Fibroblast of pulmonary artery (primary cell): ENCODE data around the gene COL18A1.

Experiments
- DNase-seq: peaks from one replicate; pipeline ENCODE4 v3.0.0-alpha.2; 2010; ENCODE audit warnings: low read depth
- H3K4me3 ChIP-seq: replicated peaks from 2 replicates; pipeline ENCODE4 v1.5.1; 2011; ENCODE audit warnings: low read depth, mild to moderate bottlenecking, control low read depth, low read length, moderate library complexity
- CTCF ChIP-seq: IDR thresholded peaks from 2 replicates; pipeline ENCODE4 v1.5.1; 2011; ENCODE audit warnings: mild to moderate bottlenecking, control low read depth, low read length, inconsistent platforms; ENCODE audit errors: missing control alignments

Gene COL18A1

GRCh38 chr21:45380566-45380965 is 24.4 kb upstream of the COL18A1 start:
- no peak for TF ChIP-seq CTCF
- DNase-seq: no peak
- no peak overlapping the region for H3K4me3 ChIP-seq

- H3K4me3 ChIP-seq: no peak overlapping the region
- no peak for TF ChIP-seq CTCF
- DNase-seq: no peak
Observed at GRCh38 chr21:45381036-45381787, 23.8 kb upstream of the COL18A1 start.

- no peak for DNase-seq
- no peak for TF ChIP-seq CTCF
- no peak overlapping the region for H3K4me3 ChIP-seq
Observed at GRCh38 chr21:45381865-45382696, 22.9 kb upstream of the COL18A1 start.

GRCh38 chr21:45382697-45382997 is 22.3 kb upstream of the COL18A1 start:
- DNase-seq: no peak
- no peak for TF ChIP-seq CTCF

GRCh38 chr21:45383111-45383614 is 21.8 kb upstream of the COL18A1 start:
- DNase-seq: no peak

More at GRCh38 chr21:45382697-45382997, 22.3 kb upstream of the COL18A1 start:
- no peak overlapping the region for H3K4me3 ChIP-seq

GRCh38 chr21:45383615-45384201 is 21.3 kb upstream of the COL18A1 start:
- TF ChIP-seq CTCF: no peak
- no peak overlapping the region for H3K4me3 ChIP-seq
- DNase-seq: no peak

More at GRCh38 chr21:45383111-45383614, 21.8 kb upstream of the COL18A1 start:
- no peak overlapping the region for H3K4me3 ChIP-seq
- no peak for TF ChIP-seq CTCF
